Transverse colon (tissue), 4 donors: Measurements from ENCODE around the gene RXFP2. TPM values are rescaled to one million over a fixed set of nuclear protein-coding genes. Genes with fewer than 3 reads are reported as not detected.

Experiments
- DNase-seq: peaks from one replicate; pipeline ENCODE4 v3.0.0-alpha.2; 2019
- H3K27ac ChIP-seq, 4 donors: fragments of 200-600 bp; sonication (generic); 2 replicates each; pipeline ENCODE4 v1.5.1; 2016 to 2018; ENCODE audit warnings: inconsistent platforms in 4 of 4
- H3K27me3 ChIP-seq: fragments of 200-600 bp; sonication (generic); 2 replicates; pipeline ENCODE4 v1.5.1; 2017; ENCODE audit warnings: inconsistent platforms
- H3K36me3 ChIP-seq, 4 donors: fragments of 200-600 bp; sonication (generic); 2 replicates each; pipeline ENCODE4 v1.5.1; 2017 to 2019; ENCODE audit warnings: inconsistent platforms in 4 of 4
- H3K4me1 ChIP-seq, 4 donors: fragments of 200-600 bp; sonication (generic); 2 replicates each; pipeline ENCODE4 v1.5.1; 2017 to 2020; ENCODE audit warnings: inconsistent platforms in 4 of 4
- H3K4me3 ChIP-seq, 4 donors: fragments of 200-600 bp; sonication (generic); 1 replicate in 1 of 4; 2 replicates in 3 of 4; pipeline versions ENCODE4 v1.5.1 to v1.6.1; 2017 to 2019; ENCODE audit warnings: inconsistent platforms in 4 of 4
- H3K9me3 ChIP-seq, 2 donors: fragments of 200-600 bp; sonication (generic); 2 replicates each; pipeline ENCODE4 v1.5.1; 2017 to 2019; ENCODE audit warnings: inconsistent platforms in 2 of 2
- EP300 ChIP-seq: sonication (generic); formaldehyde crosslinking; IDR thresholded peaks from one replicate; pipeline ENCODE4 v1.6.1; 2017; ENCODE audit warnings: antibody characterized with exemption, low read depth
- POLR2A ChIP-seq: fragments of 450-650 bp; IDR thresholded peaks from one replicate; pipeline ENCODE4 v1.6.1; 2016; ENCODE audit warnings: antibody characterized with exemption, mild to moderate bottlenecking, moderate library complexity
- POLR2AphosphoS5 ChIP-seq, 3 donors: sonication (generic); formaldehyde crosslinking; IDR thresholded peaks; one replicate each; pipeline ENCODE4 v1.6.1; 2016; ENCODE audit warnings: antibody characterized with exemption in 3 of 3
- WGBS, 2 donors: methylation state at CpG; one replicate each; pipeline ENCODE4 v1.1.5; 2018; ENCODE audit warnings: low coverage in 1 of 2; 5-methylcytosine and 5-hydroxymethylcytosine counted together
- in situ Hi-C, 4 donors: fragments of 200-750 bp; cut with MboI; loops; one replicate each; pipeline versions ENCODE4 v1.15.0 to v1.15.1; 2017; ENCODE audit warnings: low sequenced_read_pairs in 3 of 4, low pct_ligation_motif_present in 1 of 4, low pct_unique_long_range_greater_than_20kb in 1 of 4
- intact Hi-C: fragments of 100-400 bp; cut with DNase I; formaldehyde crosslinking; loops from one replicate; pipeline ENCODE4 v1.15.1; 2023; ENCODE audit warnings: low total_unique reads
- total RNA-seq, 4 donors: library from RNA; depleted of rRNA; stranded (reverse); fragments of >200 nt; gene quantifications; one replicate each; pipeline ENCODE4 v1.1.0, GENCODE V29; 2016
- TF ChIP-seq, protein P1 (sequence below), 5 experiments: fragments of 200-600 bp in 3 of 5; fragments of 450-650 bp in 2 of 5; sonication (generic) in 3 of 5; IDR thresholded peaks; 1 replicate in 2 of 5; 2 replicates in 3 of 5; pipeline ENCODE4 v1.5.1; 2016 to 2017; ENCODE audit warnings: antibody characterized with exemption in 5 of 5, inconsistent platforms in 3 of 5, mild to moderate bottlenecking in 2 of 5, moderate library complexity in 1 of 5

Gene RXFP2
- total RNA-seq, 4 donors from 2014 or later: not detected

DNA sequence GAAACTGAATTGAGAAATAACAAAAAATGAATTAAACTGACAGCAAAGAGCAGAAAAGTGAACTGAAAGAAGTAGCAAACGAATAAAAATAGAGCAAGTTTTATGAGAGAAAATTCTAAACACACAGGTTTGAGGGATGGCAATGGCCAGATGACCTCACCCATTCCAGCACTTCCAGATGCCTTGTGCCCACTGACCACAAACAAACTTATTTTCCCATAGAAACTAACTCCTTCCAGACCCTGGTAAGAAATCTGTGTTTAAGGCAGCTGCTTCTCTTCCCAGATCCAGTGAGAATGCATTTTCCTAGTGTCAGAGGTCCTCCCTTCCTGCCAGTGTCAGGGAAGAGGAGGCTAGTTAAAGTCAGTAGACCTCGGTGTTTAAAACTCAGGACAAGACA is 51.7 kb downstream of the RXFP2 start:
- 40 to 57% methylated on average over 1 to 2 of the region's 2 CpGs for WGBS, 2 donors
- in situ Hi-C loops: no loop called here
- Histone ChIP-seq H3K4me1 (peaks cover 0 to 6% (median 0%) of the 10 kb centered on the region in 4 donors), H3K4me3 (no peak overlapping the region), H3K27me3 (no peaks in the 10 kb centered on the region), H3K27ac (no peak overlapping the region), H3K9me3 (no peaks in the 10 kb centered on the region), H3K36me3 (no peaks in the 10 kb centered on the region)
- TF ChIP-seq POLR2AphosphoS5 (IDR thresholded peaks at IDR 0.05) (no peak), EP300 (no peak), POLR2A (no peak)
- TF ChIP-seq, protein P1, sequence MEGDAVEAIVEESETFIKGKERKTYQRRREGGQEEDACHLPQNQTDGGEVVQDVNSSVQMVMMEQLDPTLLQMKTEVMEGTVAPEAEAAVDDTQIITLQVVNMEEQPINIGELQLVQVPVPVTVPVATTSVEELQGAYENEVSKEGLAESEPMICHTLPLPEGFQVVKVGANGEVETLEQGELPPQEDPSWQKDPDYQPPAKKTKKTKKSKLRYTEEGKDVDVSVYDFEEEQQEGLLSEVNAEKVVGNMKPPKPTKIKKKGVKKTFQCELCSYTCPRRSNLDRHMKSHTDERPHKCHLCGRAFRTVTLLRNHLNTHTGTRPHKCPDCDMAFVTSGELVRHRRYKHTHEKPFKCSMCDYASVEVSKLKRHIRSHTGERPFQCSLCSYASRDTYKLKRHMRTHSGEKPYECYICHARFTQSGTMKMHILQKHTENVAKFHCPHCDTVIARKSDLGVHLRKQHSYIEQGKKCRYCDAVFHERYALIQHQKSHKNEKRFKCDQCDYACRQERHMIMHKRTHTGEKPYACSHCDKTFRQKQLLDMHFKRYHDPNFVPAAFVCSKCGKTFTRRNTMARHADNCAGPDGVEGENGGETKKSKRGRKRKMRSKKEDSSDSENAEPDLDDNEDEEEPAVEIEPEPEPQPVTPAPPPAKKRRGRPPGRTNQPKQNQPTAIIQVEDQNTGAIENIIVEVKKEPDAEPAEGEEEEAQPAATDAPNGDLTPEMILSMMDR (IDR thresholded peaks at IDR 0.05): no peak
- intact Hi-C loops: no loop called here
- no peak for DNase-seq

DNA sequence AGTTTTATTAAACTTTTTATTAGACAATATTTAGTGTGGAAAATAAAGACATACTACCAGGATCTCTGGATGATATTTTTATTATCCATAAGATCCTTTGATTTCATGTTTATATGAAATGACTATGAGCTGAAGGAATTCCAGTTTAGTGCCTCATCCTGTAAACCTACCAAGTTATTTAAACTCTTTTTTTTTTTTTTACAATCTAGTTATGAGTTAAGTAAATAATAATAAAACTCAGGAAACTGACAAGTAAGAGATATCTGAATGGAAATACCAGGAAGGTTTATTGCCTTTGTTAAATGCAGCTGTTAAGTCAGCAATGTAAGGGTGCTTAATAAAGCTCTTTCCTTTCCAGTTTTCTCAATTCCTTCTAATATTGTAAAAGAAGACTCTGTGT is 53.9 kb downstream of the RXFP2 start:
- in situ Hi-C loops (no loop called here), intact Hi-C loops (no loop called here)
- no peak overlapping the region for H3K4me3 ChIP-seq
- DNase-seq: no peak
- no peaks in the 10 kb centered on the region for H3K36me3 ChIP-seq
- H3K4me1 ChIP-seq: peaks cover 0 to 6% (median 0%) of the 10 kb centered on the region in 4 donors
- TF ChIP-seq, protein P1 (IDR thresholded peaks at IDR 0.05): no peak
- TF ChIP-seq POLR2A: no peak
- TF ChIP-seq EP300: no peak
- TF ChIP-seq POLR2AphosphoS5 (IDR thresholded peaks at IDR 0.05): no peak
- no peaks in the 10 kb centered on the region for H3K27me3 ChIP-seq
- no peaks in the 10 kb centered on the region for H3K9me3 ChIP-seq
- no peak overlapping the region for H3K27ac ChIP-seq

DNA sequence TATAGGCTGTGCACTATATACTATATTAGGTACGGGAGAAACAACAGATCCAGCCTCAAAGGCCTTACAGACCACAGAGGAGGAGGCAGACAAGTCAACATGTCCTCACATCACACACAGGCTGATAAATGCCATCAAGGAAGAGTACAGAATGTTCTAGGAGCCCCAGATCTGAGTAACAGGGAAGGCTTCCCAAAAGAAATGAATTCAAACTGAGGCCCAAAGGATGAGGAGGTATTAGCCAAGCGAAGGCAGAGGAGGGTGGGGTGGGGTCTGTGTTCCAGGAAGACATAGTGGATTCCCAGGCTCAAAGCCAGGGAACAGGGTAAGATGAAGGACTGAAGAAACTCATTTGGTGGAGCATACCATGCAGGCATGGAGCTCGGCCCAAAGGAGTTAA is 55.1 kb downstream of the RXFP2 start:
- in situ Hi-C loops (no loop called here), intact Hi-C loops (no loop called here)
- TF ChIP-seq, protein P1 (IDR thresholded peaks at IDR 0.05): no peak
- no peak for TF ChIP-seq EP300
- no peak for TF ChIP-seq POLR2A
- no peak for TF ChIP-seq POLR2AphosphoS5 (IDR thresholded peaks at IDR 0.05)
- no peak for DNase-seq
- no peaks in the 10 kb centered on the region for H3K27me3 ChIP-seq
- no peaks in the 10 kb centered on the region for H3K36me3 ChIP-seq
- WGBS, 2 donors: 82 to 100% methylated on average over 1 to 3 of the region's 3 CpGs
- no peak overlapping the region for H3K27ac ChIP-seq
- H3K9me3 ChIP-seq: no peaks in the 10 kb centered on the region
- H3K4me1 ChIP-seq: peaks cover 0 to 6% (median 0%) of the 10 kb centered on the region in 4 donors
- no peak overlapping the region for H3K4me3 ChIP-seq

DNA sequence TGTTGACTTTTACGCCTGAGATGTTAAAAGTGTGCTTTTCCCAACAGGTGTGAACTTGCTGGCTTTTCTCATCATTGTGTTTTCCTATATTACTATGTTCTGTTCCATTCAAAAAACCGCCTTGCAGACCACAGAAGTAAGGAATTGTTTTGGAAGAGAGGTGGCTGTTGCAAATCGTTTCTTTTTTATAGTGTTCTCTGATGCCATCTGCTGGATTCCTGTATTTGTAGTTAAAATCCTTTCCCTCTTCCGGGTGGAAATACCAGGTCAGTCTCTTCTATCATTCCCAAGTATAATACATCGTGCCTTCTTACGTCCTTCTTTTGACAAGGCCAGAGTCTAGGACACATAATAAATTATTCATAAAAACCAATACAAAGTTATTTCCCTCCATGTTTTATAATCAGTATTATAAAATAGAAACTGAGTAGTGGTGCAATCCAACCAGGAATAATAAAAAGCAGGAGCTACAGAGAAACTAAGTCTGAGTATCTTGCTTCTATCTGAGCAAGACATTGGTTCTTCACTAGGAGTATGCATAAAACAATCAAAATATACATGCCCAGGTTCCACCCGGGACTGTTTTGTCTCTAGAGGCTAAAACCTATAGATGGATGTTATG is 57.9 kb downstream of the RXFP2 start:
- intact Hi-C loops (no loop called here), in situ Hi-C loops (no loop called here)
- WGBS, 2 donors: 24 to 41% methylated on average over 7 of the region's 7 CpGs
- DNase-seq: no peak
- Histone ChIP-seq H3K4me1 (peaks cover 0 to 6% (median 0%) of the 10 kb centered on the region in 4 donors), H3K4me3 (no peak overlapping the region), H3K9me3 (no peaks in the 10 kb centered on the region), H3K27me3 (no peaks in the 10 kb centered on the region), H3K27ac (no peak overlapping the region), H3K36me3 (no peaks in the 10 kb centered on the region)
- TF ChIP-seq, protein P1 (IDR thresholded peaks at IDR 0.05): peak in 2 of 5 experiments; percentile 11 to 28
- no peak for TF ChIP-seq POLR2A
